Activated CD8-positive, alpha-beta memory T cell treated with anti-CD3 and anti-CD28 coated beads for 36 hours (primary cell): ENCODE measurements around the gene ZNF71. TPM values are rescaled to one million over a fixed set of nuclear protein-coding genes. Genes with fewer than 3 reads are reported as not detected.
"Not testable (repeated sequence)": the region's sequence is repeated elsewhere in the genome, so short reads cannot be mapped to it uniquely, and the experiment has no call there.

ENCODE experiments used
- CTCF ChIA-PET: fragments of 350-600 bp; sonication (Branson Sonifier 250); formaldehyde crosslinking; loops from one replicate; lab custom pipeline; 2021; ENCODE audit warnings: antibody characterized with exemption; lab: Charles Lee
- POLR2A ChIA-PET: fragments of 350-600 bp; sonication (Branson Sonifier 250); formaldehyde crosslinking; loops from one replicate; lab custom pipeline; 2021; ENCODE audit warnings: antibody characterized with exemption; lab: Charles Lee
- total RNA-seq, 2 experiments: library from RNA; stranded (reverse); gene quantifications; one replicate each; pipeline ENCODE4 v1.2.3, GENCODE V29; 2021

ZNF71 gene
- total RNA-seq, 2 experiments from 2014 or later = 6.7 to 6.9 TPM

DNA sequence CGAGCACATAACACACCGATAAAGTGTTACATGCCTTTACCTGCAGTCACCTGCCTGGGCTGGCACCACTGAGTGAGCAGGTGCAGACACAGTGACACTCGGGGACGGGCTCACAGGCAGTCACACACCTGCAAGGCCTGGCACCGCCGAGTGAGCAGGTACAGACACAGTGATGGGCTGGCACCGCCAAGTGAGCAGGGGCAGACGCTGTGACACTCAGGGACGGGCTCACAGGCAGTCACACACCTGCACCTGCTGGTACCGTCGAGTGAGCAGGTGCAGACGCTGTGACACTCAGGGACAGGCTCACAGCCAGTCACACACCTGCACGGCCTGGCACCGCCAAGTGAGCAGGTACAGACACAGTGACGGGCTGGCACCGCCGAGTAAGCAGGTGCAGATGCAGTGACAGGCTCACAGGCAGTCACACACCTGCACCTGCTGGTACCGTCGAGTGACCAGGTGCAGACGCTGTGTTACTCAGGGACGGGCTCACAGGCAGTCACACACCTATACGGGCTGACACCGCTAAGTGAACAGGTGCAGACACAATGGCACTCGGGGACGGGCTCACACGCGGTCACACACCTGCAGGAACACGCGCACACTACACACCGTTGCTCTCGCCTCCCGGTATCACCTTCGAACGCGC lies 76.0 kb downstream of the ZNF71 start:
- CTCF ChIA-PET = no interaction called here

DNA sequence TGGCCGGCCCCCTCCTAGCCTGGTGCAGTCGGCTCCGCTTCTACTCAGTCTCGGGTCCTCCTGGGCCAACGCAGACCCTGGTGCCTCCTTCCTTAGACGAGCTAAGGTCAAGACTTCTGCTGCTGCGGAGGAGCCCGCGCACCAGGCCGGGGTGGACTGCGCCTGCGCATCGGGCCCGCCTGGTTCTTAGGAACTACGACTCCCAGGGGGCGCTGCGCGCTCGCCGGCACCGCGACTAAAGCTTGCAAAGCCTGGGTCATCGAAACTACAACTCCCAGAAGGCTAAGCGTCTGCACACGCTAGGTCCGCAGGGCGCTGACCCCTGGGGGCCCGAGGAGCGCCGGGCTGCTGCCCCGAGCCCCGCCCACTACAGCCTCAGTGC lies 76.5 kb downstream of the ZNF71 start, which contains the start of gene ZNF835:
TSS of gene ZNF835 (minus strand) at position 145 of the 382 bp plus-strand sequence. CDS start 6,559 bp downstream, outside the sequence.
- POLR2A ChIA-PET = no interaction called here
- CTCF ChIA-PET = no interaction called here

More for the DNA sequence above, 76.0 kb downstream of the ZNF71 start:
- POLR2A ChIA-PET = no interaction called here

DNA sequence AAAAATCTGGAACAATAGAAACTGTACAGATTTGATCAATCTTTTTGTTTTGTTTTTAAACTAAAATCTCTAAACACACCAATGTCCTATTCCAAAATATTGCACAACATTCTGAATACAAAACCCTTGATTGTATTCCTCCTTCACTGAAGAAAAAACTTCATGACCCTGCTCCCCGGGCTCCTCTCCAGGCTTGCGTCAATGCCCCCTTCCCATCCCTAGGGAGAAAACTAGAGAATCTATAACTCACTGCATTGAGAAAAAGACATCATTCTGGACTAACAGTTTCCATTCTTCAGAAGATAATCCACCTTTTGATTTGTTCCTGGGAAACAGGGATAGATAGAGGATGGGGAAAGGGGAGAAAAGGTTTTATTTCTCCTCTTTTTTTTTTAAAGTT lies 77.5 kb downstream of the ZNF71 start:
- CTCF ChIA-PET, POLR2A ChIA-PET: not testable (repeated sequence)

Other genes starting within 250 kb of the ZNF71 start
- 1 to 10 TPM; 2.1 to 2.9 TPM for gene ZNF582, start 201.8 kb upstream of the ZNF71 start, total RNA-seq
- 1 to 10 TPM; 3.7 to 3.9 TPM for gene ZNF583, start 191.0 kb upstream of the ZNF71 start, total RNA-seq
- under 1 TPM; 0.50 to 0.78 TPM for gene ZNF667, start 118.0 kb upstream of the ZNF71 start, total RNA-seq
- under 1 TPM; 0.40 to 0.78 TPM for gene ZNF471, start 87.4 kb upstream of the ZNF71 start, total RNA-seq
- gene ZFP28, start 56.4 kb upstream of the ZNF71 start, total RNA-seq = 1 to 10 TPM; 2.5 to 2.9 TPM
- gene ZNF470, start 27.8 kb upstream of the ZNF71 start, total RNA-seq = 1 to 10 TPM; 2.6 to 2.9 TPM
- gene SMIM17, start 47.9 kb downstream of the ZNF71 start, total RNA-seq = not detected
- gene ZNF835, start 76.5 kb downstream of the ZNF71 start, total RNA-seq = 1 to 10 TPM; 3.0 to 4.2 TPM
- not detected for gene PEG3, start 245.4 kb downstream of the ZNF71 start, total RNA-seq
- not detected for gene ZIM2, start 245.4 kb downstream of the ZNF71 start, total RNA-seq